ENCODE data around the gene CNBD2.
"Not testable (repeated sequence)": the region's sequence is repeated elsewhere in the genome, so short reads cannot be mapped to it uniquely, and the experiment has no call there.

CNBD2 gene

GRCh38 chr20:36026131-36026530, 57.7 kb downstream of the CNBD2 start:
- DNase-seq (ENCODE audit: low read depth) = not testable (repeated sequence)

GRCh38 chr20:36028106-36028808, 59.9 kb downstream of the CNBD2 start:
- DNase-seq (ENCODE audit: low read depth) = no peak

GRCh38 chr20:36030149-36030548, 61.8 kb downstream of the CNBD2 start:
- DNase-seq (ENCODE audit: low read depth) = no peak

- DNase-seq (ENCODE audit: low read depth) = no peak
Observed at GRCh38 chr20:36031806-36032205, 63.4 kb downstream of the CNBD2 start.

GRCh38 chr20:36034875-36035274, 66.5 kb downstream of the CNBD2 start:
- DNase-seq (ENCODE audit: low read depth) = no peak

- peak; percentile 40 for DNase-seq (ENCODE audit: low read depth)
Observed at GRCh38 chr20:36035745-36036144, 67.4 kb downstream of the CNBD2 start.

GRCh38 chr20:36036688-36037087, 68.3 kb downstream of the CNBD2 start:
- DNase-seq (ENCODE audit: low read depth) = no peak

GRCh38 chr20:36040571-36040970, 72.2 kb downstream of the CNBD2 start:
- no peak for DNase-seq (ENCODE audit: low read depth)

- DNase-seq (ENCODE audit: low read depth) = no peak
Observed at GRCh38 chr20:36043441-36043840, 75.1 kb downstream of the CNBD2 start.

- DNase-seq (ENCODE audit: low read depth) = no peak
Observed at GRCh38 chr20:36043892-36044515, 75.6 kb downstream of the CNBD2 start.

- no peak for DNase-seq (ENCODE audit: low read depth)
Observed at GRCh38 chr20:36045373-36045714, 77.0 kb downstream of the CNBD2 start.

GRCh38 chr20:36046073-36046798, 77.8 kb downstream of the CNBD2 start:
- DNase-seq (ENCODE audit: low read depth) = not testable (repeated sequence)

GRCh38 chr20:36049408-36049807, 81.0 kb downstream of the CNBD2 start:
- DNase-seq (ENCODE audit: low read depth) = not testable (repeated sequence)

GRCh38 chr20:36050436-36051317, 82.3 kb downstream of the CNBD2 start:
- DNase-seq (ENCODE audit: low read depth) = peak; percentile 87

GRCh38 chr20:36051318-36052116, 83.1 kb downstream of the CNBD2 start:
- DNase-seq (ENCODE audit: low read depth) = no peak

GRCh38 chr20:36052117-36052513, 83.7 kb downstream of the CNBD2 start:
- DNase-seq (ENCODE audit: low read depth) = no peak

GRCh38 chr20:36053863-36054518, 85.6 kb downstream of the CNBD2 start:
- DNase-seq (ENCODE audit: low read depth) = not testable (repeated sequence)

GRCh38 chr20:36055145-36055544, 86.8 kb downstream of the CNBD2 start:
- DNase-seq (ENCODE audit: low read depth) = no peak

- no peak for DNase-seq (ENCODE audit: low read depth)
Observed at GRCh38 chr20:36060676-36061075, 92.3 kb downstream of the CNBD2 start.

GRCh38 chr20:36061754-36062153, 93.4 kb downstream of the CNBD2 start:
- no peak for DNase-seq (ENCODE audit: low read depth)

- DNase-seq (ENCODE audit: low read depth) = peak; percentile 81
Observed at GRCh38 chr20:36062799-36063198, 94.4 kb downstream of the CNBD2 start.
